Measurements from ENCODE around the gene GRIN3B. TPM values are rescaled to one million over a fixed set of nuclear protein-coding genes. Genes with fewer than 3 reads are reported as not detected.

The GRIN3B gene
- total and polyA plus RNA-seq, 2 donors from 2014 or later = 0.15 to 0.44 TPM

DNA sequence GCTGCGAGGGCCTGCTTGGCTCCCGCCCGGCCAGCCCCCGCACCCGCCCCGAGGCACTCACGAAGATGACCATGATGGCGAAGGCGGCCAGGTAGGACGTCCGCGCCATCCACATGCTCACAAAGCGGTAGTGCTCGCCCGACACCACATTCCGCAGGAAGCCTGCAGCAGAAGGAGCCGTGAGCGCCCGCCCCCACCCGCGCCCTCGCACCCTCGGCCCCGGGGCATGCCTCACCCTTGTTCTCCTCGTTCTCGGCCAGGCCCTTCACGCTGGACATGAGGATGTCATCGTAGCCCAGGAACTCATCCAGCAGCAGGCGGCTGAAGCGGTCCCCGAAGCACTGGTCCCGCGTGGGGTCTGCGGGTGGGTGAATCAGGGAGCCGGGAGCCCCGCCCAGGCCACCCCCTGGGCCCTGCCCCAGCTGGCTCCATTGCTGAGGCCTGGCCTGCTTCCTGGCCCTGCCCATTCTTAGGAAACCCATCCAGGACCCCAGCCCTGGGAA is 11.7 kb downstream of the GRIN3B start:
- Histone ChIP-seq H3K9ac (ENCODE audit: low read length in 3 of 3) (no peak overlapping the region), H3K9me3 (ENCODE audit: control insufficient read depth in 2 of 3, insufficient read depth in 1 of 3, low read length in 3 of 3) (no peaks in the 10 kb centered on the region), H3K4me3 (ENCODE audit: low read length in 3 of 3) (no peak overlapping the region), H3K36me3 (ENCODE audit: control insufficient read depth in 2 of 3, insufficient read depth in 3 of 3, low read length in 3 of 3) (peaks cover 0 to 10% (median 0%) of the 10 kb centered on the region in 3 donors), H3K4me1 (ENCODE audit: control insufficient read depth in 2 of 3, insufficient read depth in 2 of 3, low read depth in 1 of 3, low read length in 3 of 3) (peaks cover 0 to 15% (median 0%) of the 10 kb centered on the region in 3 donors), H3K27ac (ENCODE audit: low read depth in 2 of 2, low read length in 2 of 2) (no peak overlapping the region), H3K27me3 (ENCODE audit: control insufficient read depth, insufficient read depth, low read length) (no peaks in the 10 kb centered on the region)
- no peak for DNase-seq
- TF ChIP-seq, protein P1, sequence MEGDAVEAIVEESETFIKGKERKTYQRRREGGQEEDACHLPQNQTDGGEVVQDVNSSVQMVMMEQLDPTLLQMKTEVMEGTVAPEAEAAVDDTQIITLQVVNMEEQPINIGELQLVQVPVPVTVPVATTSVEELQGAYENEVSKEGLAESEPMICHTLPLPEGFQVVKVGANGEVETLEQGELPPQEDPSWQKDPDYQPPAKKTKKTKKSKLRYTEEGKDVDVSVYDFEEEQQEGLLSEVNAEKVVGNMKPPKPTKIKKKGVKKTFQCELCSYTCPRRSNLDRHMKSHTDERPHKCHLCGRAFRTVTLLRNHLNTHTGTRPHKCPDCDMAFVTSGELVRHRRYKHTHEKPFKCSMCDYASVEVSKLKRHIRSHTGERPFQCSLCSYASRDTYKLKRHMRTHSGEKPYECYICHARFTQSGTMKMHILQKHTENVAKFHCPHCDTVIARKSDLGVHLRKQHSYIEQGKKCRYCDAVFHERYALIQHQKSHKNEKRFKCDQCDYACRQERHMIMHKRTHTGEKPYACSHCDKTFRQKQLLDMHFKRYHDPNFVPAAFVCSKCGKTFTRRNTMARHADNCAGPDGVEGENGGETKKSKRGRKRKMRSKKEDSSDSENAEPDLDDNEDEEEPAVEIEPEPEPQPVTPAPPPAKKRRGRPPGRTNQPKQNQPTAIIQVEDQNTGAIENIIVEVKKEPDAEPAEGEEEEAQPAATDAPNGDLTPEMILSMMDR (IDR thresholded peaks at IDR 0.05; ENCODE audit: borderline replicate concordance, extremely low read depth, insufficient read depth) = no peak
- no peak for FAIRE-seq
- intact Hi-C loops (cut with DNase I) = no loop called here

DNA sequence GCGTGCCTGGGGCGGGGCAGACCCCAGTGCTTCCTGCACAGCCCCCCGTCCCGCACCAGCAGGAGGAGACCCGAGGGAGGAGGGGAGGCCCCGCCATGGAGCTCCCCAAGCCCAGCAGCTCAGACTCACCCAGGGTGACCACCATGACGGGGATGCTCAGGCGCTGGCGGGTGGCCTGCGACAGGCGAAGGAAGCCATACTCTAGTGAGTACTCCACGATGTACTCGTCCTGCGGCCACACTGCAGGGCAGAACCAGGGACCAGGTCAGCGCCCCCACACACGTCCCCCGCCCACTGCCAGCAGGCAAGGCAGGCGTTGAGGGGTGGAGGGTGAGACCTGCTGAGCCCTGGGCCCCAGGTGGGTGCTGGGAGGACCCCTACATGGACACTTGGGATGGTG is 12.1 kb downstream of the GRIN3B start:
- H3K4me1 ChIP-seq (ENCODE audit: control insufficient read depth in 2 of 3, insufficient read depth in 2 of 3, low read depth in 1 of 3, low read length in 3 of 3) = peaks cover 0 to 19% (median 0%) of the 10 kb centered on the region in 3 donors
- H3K27ac ChIP-seq (ENCODE audit: low read depth in 2 of 2, low read length in 2 of 2) = no peak overlapping the region
- FAIRE-seq = no peak
- intact Hi-C loops (cut with DNase I) = no loop called here
- H3K27me3 ChIP-seq (ENCODE audit: control insufficient read depth, insufficient read depth, low read length) = no peaks in the 10 kb centered on the region
- H3K4me3 ChIP-seq (ENCODE audit: low read length in 3 of 3) = no peak overlapping the region
- no peaks in the 10 kb centered on the region for H3K9me3 ChIP-seq (ENCODE audit: control insufficient read depth in 2 of 3, insufficient read depth in 1 of 3, low read length in 3 of 3)
- H3K9ac ChIP-seq (ENCODE audit: low read length in 3 of 3) = no peak overlapping the region
- peak in 1 of 5 donors; percentile 73 for DNase-seq
- TF ChIP-seq, protein P1 (IDR thresholded peaks at IDR 0.05; ENCODE audit: borderline replicate concordance, extremely low read depth, insufficient read depth) = no peak
- H3K36me3 ChIP-seq (ENCODE audit: control insufficient read depth in 2 of 3, insufficient read depth in 3 of 3, low read length in 3 of 3) = peaks cover 0 to 10% (median 0%) of the 10 kb centered on the region in 3 donors

DNA sequence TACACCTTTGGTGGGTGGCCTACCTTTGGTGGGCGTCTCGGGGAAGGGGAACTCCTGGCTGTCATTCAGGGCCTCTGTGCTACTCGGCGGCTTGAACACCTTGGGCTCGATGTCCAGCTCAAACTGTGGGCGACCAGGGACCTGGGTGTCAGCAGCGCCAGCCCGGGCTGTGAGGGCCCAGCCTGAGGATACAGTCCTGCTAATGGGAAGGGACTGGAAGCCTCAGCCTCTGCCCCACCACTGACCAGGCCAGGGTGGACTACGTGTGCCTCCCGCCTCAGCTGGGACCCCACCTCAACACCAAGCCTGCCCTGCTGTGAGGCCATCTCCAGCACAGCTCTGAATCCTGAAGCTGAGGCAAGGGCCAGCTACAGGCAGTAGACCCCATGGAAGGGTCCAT is 13.0 kb downstream of the GRIN3B start:
- TF ChIP-seq, protein P1 (IDR thresholded peaks at IDR 0.05; ENCODE audit: borderline replicate concordance, extremely low read depth, insufficient read depth) = no peak
- H3K27ac ChIP-seq (ENCODE audit: low read depth in 2 of 2, low read length in 2 of 2) = no peak overlapping the region
- peak in 1 of 5 donors; percentile 73 for DNase-seq
- no peak for FAIRE-seq
- intact Hi-C loops (cut with DNase I) = no loop called here
- no peak overlapping the region for H3K4me3 ChIP-seq (ENCODE audit: low read length in 3 of 3)
- peaks cover 0 to 28% (median 0%) of the 10 kb centered on the region in 3 donors for H3K4me1 ChIP-seq (ENCODE audit: control insufficient read depth in 2 of 3, insufficient read depth in 2 of 3, low read depth in 1 of 3, low read length in 3 of 3)
- H3K36me3 ChIP-seq (ENCODE audit: control insufficient read depth in 2 of 3, insufficient read depth in 3 of 3, low read length in 3 of 3) = peaks cover 0 to 10% (median 0%) of the 10 kb centered on the region in 3 donors
- H3K9me3 ChIP-seq (ENCODE audit: control insufficient read depth in 2 of 3, insufficient read depth in 1 of 3, low read length in 3 of 3) = no peaks in the 10 kb centered on the region
- no peak overlapping the region for H3K9ac ChIP-seq (ENCODE audit: low read length in 3 of 3)
- no peaks in the 10 kb centered on the region for H3K27me3 ChIP-seq (ENCODE audit: control insufficient read depth, insufficient read depth, low read length)
